Right cardiac atrium (tissue), 5 donors: Measurements from ENCODE around the gene CDK11A. TPM values are rescaled to one million over a fixed set of nuclear protein-coding genes. Genes with fewer than 3 reads are reported as not detected.
"Not testable (repeated sequence)": the region's sequence is repeated elsewhere in the genome, so short reads cannot be mapped to it uniquely, and the experiment has no call there.

Source experiments
- ATAC-seq, 2 donors: fragments of 200-7000 bp; cut with Tn5 transposase; one replicate each; pipeline versions ENCODE4 v1.8.0 to v1.9.1; 2020; ENCODE audit warnings: moderate library complexity in 2 of 2, mild to moderate bottlenecking in 1 of 2
- DNase-seq, 3 donors: peaks; one replicate each; pipeline ENCODE4 v3.0.0-alpha.2; 2020
- H3K27ac ChIP-seq: one replicate; pipeline ENCODE4 v1.5.1; 2013; ENCODE audit warnings: mild to moderate bottlenecking, low read length, control low read depth, moderate library complexity
- H3K27me3 ChIP-seq: one replicate; pipeline ENCODE4 v1.6.1; 2013; ENCODE audit not compliant: control insufficient read depth, insufficient read depth
- H3K4me1 ChIP-seq: one replicate; pipeline ENCODE4 v1.6.1; 2013; ENCODE audit warnings: low read length; ENCODE audit not compliant: control insufficient read depth, insufficient read depth
- H3K4me3 ChIP-seq: one replicate; pipeline ENCODE4 v1.5.1; 2013; ENCODE audit warnings: low read length, control low read depth
- H3K9me3 ChIP-seq: one replicate; pipeline ENCODE4 v1.6.1; 2013; ENCODE audit warnings: low read length; ENCODE audit not compliant: control insufficient read depth
- WGBS: extraction: QIAGEN DNeasy Blood & Tissue Kit; methylation state at CpG from one replicate; pipeline ENCODE4 v1.1.7; 2013; 5-methylcytosine and 5-hydroxymethylcytosine counted together
- intact Hi-C, 4 donors: fragments of 100-400 bp; cut with DNase I; formaldehyde crosslinking; loops; one replicate each; pipeline versions ENCODE4 v1.11.0 to v1.14.0; 2022 to 2023
- polyA plus RNA-seq: library from polyadenylated mRNA; stranded (reverse); fragments of 200-250 nt; gene quantifications from one replicate; pipeline ENCODE4 v1.2.3, GENCODE V29; 2013
- total RNA-seq, 4 donors: library from RNA; stranded (reverse); fragmentation: NEBNext Ultra II Directional; extraction: Animal tissue kit (Norgen Biotek cat#: 25700); gene quantifications; one replicate each; pipeline ENCODE4 v1.2.1, GENCODE V29; 2021
- donor health status: healthy with polysubstance abuse.
- donor health status: DM: no; HTN: yes; CAD: no.
- donor health status: DM: no; HTN: no; CAD: no.
- donor health status: DM: no; HTN: yes; CAD: no; lungs with severe emphysema.
- donor health status: DM: yes; HTN: yes; CAD: no.

The CDK11A gene
- total and polyA plus RNA-seq, 5 donors: 16.9 to 25.4 (median 21.6) TPM

DNA sequence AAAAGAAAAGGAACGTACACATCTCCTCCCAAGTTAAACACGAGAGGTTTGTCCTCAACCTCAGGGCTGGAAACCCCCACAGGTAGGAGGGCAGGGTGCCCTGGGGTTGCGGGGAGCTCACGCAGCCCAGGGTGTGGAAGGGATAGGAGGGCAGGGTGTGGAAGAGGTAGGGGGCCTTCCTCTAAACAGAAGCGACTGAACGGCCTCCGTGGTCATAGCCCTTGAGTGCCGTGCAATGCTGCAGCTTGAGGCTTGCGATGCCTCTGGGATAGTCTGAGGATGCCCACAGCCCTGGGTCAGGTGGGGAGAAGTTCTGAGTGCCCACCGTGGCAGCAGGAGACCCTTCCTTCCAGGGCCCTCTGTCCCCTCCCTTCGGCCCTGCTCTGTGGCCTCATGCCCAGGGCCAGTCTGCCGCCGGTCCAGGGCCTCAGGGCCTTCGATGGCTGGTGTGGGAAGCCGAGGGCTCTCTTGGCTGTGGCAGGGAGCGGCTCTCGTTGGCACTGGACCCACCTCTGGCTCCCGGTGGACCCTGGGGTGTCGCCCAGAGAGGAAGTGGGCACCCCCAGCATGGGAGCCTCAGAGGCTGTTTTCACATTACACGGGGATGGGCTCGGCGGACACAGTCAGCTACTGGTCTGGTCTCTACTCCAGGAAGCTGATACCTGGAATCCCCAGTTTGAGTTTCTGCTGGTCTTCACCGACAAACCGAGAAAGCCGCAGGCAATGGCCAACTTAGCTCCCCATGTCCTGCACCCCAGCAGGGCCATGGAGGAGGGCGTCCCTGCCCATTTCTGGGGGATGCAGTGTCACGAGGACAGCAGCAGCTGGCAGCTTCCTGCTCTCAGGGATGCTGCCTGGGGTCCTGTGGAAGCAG lies 59.0 kb downstream of the CDK11A start:
- peak in 2 of 3 donors; percentile 8 to 60 for DNase-seq

DNA sequence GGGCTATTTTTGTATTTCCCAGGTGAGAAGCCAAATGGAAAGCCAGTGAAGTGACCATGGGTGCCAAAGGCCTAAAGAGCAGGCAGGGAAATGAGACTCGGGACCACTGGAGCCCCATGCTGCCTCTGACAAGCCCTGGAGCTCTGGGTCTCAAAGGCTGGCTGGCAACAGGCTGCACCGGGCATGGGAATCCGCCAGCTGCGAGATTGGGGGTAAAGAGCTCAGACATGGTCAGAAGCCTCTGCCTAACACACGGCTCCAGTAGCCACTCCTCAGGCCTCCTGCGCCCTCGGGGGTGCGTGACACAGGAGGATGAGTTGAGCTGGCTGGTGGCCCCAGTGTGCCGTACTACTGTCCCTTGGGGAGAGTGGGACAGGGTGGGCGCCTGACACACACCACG lies 59.8 kb downstream of the CDK11A start:
- H3K4me3 ChIP-seq, intact Hi-C loops, H3K9me3 ChIP-seq, H3K27me3 ChIP-seq, H3K27ac ChIP-seq, H3K4me1 ChIP-seq: not testable (repeated sequence)
- DNase-seq (peak in 2 of 3 donors; percentile 4 to 7), ATAC-seq (peak in 1 of 2 donors; percentile 17)
- WGBS: 84% methylated on average over 6 of the region's 11 CpGs

More for the DNA sequence above, 59.0 kb downstream of the CDK11A start:
- no peak overlapping the region for H3K4me3 ChIP-seq
- no peaks in the 10 kb centered on the region for H3K27me3 ChIP-seq
- no peak overlapping the region for H3K27ac ChIP-seq
- WGBS: 88% methylated on average over 27 of the region's 27 CpGs
- peak in 1 of 2 donors; percentile 28 for ATAC-seq
- H3K9me3 ChIP-seq: no peaks in the 10 kb centered on the region
- H3K4me1 ChIP-seq: no peaks in the 10 kb centered on the region
- intact Hi-C loops: no loop called here

DNA sequence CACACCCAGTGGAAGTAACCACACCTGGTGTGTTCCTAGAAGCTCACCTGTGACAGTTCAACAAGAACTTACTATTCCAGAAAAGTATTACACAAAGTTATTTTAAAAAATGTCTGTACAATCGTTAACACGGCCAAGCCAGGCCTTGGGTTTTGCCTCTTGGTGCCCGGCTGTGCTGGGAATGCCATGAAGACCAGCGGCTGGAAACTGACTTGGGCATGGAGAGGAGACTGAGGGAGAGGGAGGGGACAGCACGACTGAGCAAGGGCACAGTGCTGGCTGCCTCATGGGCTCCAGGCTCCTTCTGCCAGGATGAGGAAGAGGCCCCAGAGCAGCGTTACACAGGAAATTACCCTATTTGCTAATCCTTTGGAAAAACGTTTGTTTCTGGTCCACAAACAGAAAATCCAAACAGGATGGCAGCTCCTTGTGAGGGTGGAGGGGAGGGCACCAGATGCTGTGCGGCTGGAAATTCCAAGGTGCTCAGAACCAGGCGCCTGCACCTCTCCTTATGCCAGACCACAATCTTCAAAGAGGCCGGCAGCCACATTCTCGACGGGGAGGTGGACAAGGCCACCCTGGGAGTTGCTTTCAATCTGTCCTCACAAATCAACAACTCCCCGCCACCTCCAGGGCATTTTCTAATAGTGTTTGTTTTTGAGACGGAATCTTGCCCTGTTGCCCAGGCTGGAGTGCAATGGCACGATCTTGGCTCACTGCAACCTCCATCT lies 61.2 kb downstream of the CDK11A start:
- H3K9me3 ChIP-seq, intact Hi-C loops, H3K4me3 ChIP-seq, H3K27ac ChIP-seq, ATAC-seq, H3K27me3 ChIP-seq, H3K4me1 ChIP-seq: not testable (repeated sequence)
- DNase-seq: peak in 2 of 3 donors; percentile 9 to 45
- 76% methylated on average over 15 of the region's 15 CpGs for WGBS

DNA sequence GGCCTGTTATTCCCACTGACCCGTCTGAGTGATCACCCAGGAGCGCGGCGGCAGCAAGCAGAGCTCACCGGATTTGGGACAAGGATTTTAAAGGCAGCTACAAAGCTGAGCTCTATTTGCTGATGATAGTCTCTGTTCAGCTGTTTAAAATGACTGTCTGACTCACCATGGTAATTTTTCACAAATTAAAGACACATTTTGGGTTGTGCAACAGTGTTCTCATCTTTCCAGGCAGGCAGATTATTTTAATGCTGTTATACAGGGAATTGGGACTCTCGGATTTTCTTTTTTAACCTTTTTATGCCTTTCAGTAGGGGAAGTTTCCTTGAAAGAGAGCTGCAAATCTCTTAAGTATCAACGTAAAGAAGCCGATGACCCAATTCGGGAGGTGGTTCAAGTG lies 61.8 kb downstream of the CDK11A start:
- H3K9me3 ChIP-seq, intact Hi-C loops, ATAC-seq, H3K4me3 ChIP-seq, H3K27me3 ChIP-seq, H3K4me1 ChIP-seq, H3K27ac ChIP-seq: not testable (repeated sequence)
- peak in 1 of 3 donors; percentile 3 for DNase-seq
- 84% methylated on average over 9 of the region's 9 CpGs for WGBS

DNA sequence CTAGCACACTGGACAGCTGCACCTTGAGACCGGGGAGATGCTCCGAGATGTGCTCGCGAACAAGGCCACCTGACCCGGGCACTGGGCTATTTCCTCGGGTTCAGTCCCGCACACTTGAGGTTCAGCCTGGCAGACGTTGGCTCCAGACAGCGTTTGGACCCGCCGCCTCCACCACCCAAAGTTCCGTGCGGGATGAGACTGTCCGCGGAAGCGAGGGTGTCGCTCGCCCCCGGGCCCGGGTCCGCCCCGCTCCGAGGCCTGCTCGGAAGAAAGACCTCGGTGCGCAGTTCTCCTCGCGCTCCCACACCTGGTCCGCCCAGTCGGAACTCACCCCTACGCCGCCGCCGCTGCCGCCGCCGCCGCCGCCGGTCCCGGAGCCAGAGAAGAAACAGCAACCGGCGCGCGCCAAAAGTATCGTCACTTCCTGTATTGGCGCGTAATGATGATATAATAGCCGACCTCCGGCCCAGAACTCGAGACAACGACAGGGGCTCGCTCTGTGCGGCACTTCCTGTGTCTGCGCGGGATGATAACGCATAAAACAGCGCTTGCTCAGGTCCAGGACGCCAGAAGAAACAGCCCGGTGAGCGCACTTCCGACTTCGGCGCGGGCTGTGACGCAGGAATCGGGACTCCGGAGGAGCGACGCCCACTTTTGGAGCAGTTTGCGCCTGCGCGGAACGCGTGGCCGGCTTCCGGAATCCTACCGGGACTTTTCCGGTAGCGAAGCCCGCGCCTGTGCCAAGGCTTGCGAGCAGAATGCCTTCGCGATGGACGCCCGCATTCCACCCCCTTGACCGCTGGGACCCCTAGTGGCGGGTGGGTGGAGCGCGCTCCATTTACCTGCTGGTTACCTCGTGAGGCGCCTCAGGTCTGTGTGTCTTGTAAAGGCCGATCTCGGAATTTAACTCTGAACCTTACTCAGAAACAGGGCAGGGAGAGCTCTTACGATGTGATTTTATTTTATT lies 65.3 kb downstream of the CDK11A start, which contains the start of gene CDK11B:
Gene CDK11B, minus strand, starts transcription at position 422 of the 967 bp plus-strand sequence. CDS start 1,519 bp downstream, outside the sequence.
- under 1% methylated on average over 67 of the region's 96 CpGs for WGBS
- DNase-seq: peak; percentile 96 to 98 (median 97)
- H3K27me3 ChIP-seq, intact Hi-C loops, H3K4me1 ChIP-seq, H3K9me3 ChIP-seq: not testable (repeated sequence)
- peak within 1 kb of the TSS; percentile 90 for H3K27ac ChIP-seq
- peak; percentile 89 to 96 for ATAC-seq
- peak within 1 kb of the TSS; percentile 73 for H3K4me3 ChIP-seq

Other genes starting within 250 kb of the CDK11A start
- 10 to 100 TPM; 13.6 to 20.1 (median 15.7) TPM for gene ATAD3A, start 212.2 kb downstream of the CDK11A start, total RNA-seq
- 16.7 TPM for gene ATAD3A, start 212.2 kb downstream of the CDK11A start, polyA plus RNA-seq
- 1 to 10 TPM; 7.3 to 9.3 (median 7.9) TPM for gene TMEM240, start 183.7 kb downstream of the CDK11A start, total RNA-seq
- 10.4 TPM for gene TMEM240, start 183.7 kb downstream of the CDK11A start, polyA plus RNA-seq
- 100 to 1,000 TPM; 112 to 115 (median 113) TPM for gene SSU72, start 149.5 kb downstream of the CDK11A start, total RNA-seq
- 130 TPM for gene SSU72, start 149.5 kb downstream of the CDK11A start, polyA plus RNA-seq
- under 1 TPM; 0.47 to 0.97 (median 0.80) TPM for gene FNDC10, start 124.2 kb downstream of the CDK11A start, total RNA-seq
- gene FNDC10, start 124.2 kb downstream of the CDK11A start, polyA plus RNA-seq: 0.68 TPM
- 10 to 100 TPM; 49.5 to 77.8 (median 65.5) TPM for gene MIB2, start 108.9 kb downstream of the CDK11A start, total RNA-seq
- 52.5 TPM for gene MIB2, start 108.9 kb downstream of the CDK11A start, polyA plus RNA-seq
- gene MMP23B, start 92.2 kb downstream of the CDK11A start, total RNA-seq: 10 to 100 TPM; 18.7 to 22.4 (median 19.9) TPM
- gene MMP23B, start 92.2 kb downstream of the CDK11A start, polyA plus RNA-seq: 15.8 TPM
- gene CDK11B, start 65.4 kb downstream of the CDK11A start, total RNA-seq: 10 to 100 TPM; 18.8 to 20.6 (median 19.7) TPM
- 27.0 TPM for gene CDK11B, start 65.4 kb downstream of the CDK11A start, polyA plus RNA-seq
- 10 to 100 TPM; 16.9 to 29.5 (median 26.2) TPM for gene SLC35E2B, start 31.6 kb downstream of the CDK11A start, total RNA-seq
- 14.3 TPM for gene SLC35E2B, start 31.6 kb downstream of the CDK11A start, polyA plus RNA-seq
- 10 to 100 TPM; 31.8 to 42.8 (median 38.2) TPM for gene NADK, start 54.1 kb upstream of the CDK11A start, total RNA-seq
- gene NADK, start 54.1 kb upstream of the CDK11A start, polyA plus RNA-seq: 25.5 TPM
- 100 to 1,000 TPM; 152 to 205 (median 174) TPM for gene GNB1, start 166.7 kb upstream of the CDK11A start, total RNA-seq
- gene GNB1, start 166.7 kb upstream of the CDK11A start, polyA plus RNA-seq: 73.7 TPM
- gene CALML6, start 190.9 kb upstream of the CDK11A start, total RNA-seq: under 1 TPM in 2 of 4 donors, not detected in 2; 0.24 to 0.36 TPM
- gene CALML6, start 190.9 kb upstream of the CDK11A start, polyA plus RNA-seq: 0.18 TPM
- under 1 TPM; 0.34 to 0.89 (median 0.59) TPM for gene TMEM52, start 194.9 kb upstream of the CDK11A start, total RNA-seq
- gene TMEM52, start 194.9 kb upstream of the CDK11A start, polyA plus RNA-seq: 1.9 TPM